ENCODE measurements around the gene ARID5A.

The ARID5A gene

DNA sequence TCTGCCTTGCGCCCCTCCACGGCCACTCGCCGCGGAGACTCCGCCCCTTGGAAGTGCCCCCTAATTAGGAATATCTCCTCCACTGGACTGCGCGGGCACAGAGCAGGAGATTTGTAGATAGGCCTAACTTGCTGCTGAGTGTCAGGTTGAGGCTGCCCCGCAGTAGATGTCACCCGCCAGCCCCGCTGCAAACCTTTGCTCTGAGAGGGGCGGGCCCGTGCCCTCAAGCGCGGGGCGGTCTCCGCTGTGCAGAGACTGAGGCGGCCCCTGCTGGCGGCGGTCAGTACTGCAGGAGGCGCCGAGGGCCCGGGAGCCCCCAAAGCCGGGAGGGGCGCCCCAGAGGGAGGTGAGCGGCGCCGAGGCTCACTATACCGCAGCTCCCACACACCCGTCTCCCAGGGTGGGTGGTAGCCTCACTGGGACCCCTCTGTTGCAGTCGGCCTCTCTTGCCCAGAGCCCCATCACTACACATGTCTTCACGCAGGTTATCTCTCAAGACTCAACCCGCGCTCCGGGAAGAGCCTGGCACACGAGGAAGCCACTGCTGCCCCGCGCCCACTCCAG, 28.5 kb upstream of the ARID5A start:
- no peak for DNase-seq

DNA sequence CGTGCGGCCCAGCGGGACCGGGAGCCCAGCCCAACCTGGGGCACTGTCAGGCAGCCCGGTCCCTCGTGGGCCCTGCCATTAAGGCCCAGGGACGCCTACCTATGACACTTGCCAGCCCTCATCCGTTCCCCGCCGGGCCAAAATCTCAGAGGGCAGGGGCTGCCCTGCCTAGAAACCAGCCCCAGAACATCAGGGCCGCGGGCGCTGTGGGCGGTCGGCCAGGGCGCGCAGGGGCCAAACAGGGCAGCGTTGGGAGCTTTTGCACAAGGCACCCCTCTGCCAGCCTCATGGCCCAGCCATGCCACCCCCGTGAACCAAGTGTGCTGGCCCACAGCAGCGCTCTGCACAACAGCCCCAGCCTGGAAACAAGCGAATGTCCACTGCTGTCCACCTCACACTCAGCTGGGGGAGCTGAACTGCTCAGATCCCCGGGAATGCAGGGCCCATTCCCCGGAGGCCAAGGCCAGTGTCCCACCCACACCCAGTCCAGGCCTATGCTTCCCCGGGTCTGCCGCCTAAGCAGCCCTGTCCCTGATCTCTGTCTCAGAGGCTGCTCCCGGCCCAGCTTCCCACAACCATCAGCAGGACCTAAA, 27.9 kb upstream of the ARID5A start:
- DNase-seq = no peak

DNA sequence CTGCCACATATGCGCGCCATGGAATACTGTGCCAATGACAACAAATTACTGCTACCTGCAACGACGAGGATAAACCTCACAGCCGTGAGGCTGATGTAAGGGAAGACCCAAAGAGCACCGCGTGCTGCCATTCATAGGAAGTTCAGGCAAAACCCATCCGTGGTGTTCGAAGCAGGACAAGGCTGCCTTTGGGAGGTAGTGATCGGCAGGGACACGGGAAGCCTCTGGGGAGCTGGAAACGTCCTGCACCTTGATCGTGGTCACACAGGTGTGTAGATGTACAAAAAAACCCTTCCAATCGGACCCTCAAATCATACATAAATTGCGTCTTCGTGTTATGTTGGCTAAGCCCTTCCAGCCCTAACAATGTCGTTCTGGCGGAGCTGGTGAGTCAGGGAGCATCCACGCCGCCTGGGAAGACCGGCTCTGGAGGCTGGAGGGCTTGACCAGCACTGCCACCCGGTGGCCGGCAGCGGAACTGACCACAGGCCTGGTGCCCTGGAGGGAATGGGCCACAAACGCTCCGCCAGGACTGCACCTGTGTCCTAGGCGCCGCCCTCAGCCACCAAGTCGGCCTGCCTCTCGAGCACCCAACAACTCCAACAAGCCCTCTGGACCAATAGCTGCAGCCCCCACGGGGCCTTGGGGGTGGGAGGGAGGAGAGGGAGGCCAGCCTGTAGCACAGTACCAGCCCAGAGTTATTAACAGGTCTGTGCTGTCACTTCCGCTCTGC, 27.3 kb upstream of the ARID5A start:
- peak; percentile 79 for DNase-seq

DNA sequence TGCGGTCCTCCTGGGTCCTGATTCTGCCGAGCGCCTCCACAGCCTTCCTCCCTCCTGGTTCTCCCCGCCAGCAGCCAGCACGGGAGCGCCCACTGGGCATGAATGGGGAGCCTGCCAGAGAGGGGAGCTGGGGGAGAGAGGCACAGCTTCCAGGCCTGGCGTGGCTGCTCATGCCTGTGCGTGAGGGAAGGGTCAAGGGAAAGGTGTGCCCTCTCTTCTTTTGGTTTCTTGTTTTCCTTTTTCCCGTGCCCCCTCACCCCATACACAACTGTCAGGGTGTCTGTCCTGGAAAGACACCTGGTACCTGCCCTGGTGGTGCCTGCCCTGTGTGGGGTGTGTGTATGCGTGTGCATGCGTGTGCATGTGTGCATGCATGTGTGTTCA, 26.7 kb upstream of the ARID5A start:
- DNase-seq = no peak

DNA sequence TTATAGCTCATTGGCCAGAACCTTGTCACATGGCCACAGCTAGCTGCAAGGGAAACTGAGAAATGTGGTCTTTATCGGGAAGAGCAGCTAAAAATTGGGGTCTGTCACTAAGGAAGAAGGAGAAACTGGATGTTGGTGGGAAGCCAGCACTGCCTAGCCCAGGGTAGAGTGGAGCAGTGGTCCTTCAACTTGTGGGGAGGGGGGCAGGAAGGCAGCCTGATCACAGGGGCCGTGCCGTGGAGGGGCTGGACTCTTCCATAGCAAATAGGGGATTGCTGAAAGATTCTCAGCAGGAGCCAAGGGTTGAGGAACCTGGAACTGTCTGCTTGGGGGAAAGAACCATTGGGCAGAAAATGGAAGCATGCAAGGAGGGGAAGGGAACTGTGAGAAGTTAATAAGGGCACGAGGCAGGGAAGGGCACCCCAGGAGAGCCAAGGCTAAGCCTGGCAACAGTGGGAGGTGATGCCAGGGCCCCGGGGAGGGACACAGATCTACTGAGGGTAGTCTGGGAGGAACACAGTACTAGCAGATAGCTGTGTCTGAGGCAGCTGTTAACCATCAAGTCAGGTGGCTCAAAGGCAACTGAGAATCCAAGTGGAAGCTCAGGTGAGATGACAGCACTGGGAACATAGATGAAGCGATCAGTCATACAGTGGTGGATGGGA, 25.5 kb upstream of the ARID5A start:
- DNase-seq = no peak

DNA sequence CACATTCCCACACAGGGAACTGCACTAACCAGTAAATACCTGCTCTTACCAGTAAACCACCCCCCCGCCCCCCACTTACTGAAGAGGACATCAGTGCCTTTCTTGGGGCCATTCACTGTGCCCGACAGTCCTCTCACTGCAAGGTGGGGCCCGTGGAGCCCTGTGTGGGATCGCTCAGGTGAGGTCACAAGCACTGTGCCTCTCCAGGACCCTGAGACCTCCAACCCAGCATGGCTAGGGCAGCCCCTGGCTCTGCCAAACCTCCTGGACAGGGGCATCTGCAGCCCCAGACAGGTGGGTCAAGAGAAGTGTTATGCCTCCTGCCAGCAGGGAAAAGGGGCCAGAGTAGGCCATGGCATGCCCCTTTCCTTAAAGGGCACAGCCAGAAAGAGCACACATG, 24.7 kb upstream of the ARID5A start:
- no peak for DNase-seq

DNA sequence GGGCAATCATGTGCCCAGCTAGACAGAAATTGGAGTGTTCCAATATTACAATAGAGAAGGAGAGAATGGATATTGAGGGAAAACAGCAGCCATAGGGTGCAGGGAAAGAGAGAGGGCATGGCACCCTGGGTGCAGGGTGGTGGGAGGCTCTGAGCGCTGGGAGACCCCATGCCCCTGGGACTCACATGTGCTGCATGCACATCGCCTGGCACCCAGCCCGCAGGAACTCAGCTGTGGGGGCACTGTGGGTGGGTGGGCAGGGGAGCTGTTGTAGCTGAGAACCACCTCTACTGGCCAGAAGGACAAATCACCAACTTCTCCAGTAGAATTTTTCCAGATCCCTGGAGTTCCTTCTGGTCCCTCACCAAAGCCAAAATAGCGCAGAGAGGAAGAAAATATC, 24.2 kb upstream of the ARID5A start:
- DNase-seq = no peak

DNA sequence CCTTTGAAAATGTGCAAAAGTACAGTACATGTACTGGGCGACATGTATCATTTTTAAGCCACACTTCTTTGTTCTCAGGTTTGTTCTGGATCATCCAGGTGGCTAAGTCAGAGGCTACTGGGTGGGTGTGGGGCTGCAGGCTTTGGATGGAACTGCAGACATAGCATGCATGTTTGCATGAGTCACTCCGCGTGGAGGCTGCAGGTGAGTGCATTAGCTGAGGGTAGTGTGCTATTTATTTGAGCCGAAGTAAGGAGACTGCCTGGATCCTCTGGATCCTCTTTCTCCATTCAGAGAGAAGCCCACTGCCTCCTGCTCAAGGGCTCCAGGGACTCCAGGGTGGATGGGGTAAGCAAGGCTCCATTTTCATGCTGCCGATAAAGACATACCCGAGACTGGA, 22.0 kb upstream of the ARID5A start:
- DNase-seq = no peak

DNA sequence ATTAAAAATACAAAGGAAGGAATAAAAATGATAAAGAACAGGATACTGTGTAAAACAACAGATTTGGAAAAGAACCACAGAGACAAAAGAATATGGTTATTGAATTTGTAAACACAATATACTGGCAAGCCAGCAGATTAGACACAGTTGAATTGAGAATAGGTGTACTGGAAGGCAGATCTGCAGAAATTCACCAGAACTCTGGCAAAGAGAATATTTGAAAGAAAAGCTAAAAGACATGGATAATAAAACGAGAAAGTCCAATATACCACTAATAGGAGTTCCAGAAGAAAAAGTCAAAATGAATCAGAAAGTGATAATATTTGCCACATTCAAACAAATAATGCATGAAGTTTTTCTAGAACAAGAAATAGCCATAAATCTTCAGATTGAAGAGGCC, 19.5 kb upstream of the ARID5A start:
- DNase-seq = no peak

DNA sequence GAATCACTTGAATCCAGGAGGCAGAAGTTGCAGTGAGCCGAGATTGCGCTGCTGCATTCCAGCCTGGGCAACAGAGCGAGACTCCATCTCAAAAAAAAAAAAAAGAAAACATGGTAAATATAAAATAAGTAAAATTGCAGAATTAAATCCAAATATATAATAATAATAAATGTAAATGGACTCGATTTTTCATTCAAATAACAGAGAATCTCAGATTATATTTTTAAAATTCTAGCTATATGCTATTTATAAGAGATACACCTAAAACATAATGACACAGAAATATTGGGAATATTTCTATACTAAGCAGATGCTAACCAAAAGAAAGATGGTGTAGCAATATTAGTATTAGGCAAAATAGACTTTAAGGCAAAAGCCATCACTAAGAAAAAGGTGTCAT, 16.3 kb upstream of the ARID5A start:
- DNase-seq = no peak

DNA sequence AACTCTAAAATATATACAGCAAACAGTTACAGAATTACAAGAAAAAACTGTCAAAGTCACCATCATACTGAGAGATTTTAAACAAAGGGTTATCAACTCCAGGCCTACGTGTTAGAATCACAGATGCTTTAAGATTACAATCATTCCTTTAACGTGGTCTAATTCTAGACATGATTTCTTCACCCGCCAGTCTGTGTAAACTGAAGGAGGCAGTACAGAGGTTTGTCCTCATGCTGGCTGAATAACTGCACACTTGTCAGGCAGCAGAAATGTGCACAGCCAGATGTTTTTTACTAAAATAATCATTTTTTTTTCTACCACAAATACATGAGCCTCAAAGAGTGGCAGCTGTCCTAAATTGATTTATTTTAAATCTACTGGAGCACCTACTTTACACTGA, 15.9 kb upstream of the ARID5A start:
- DNase-seq = no peak

DNA sequence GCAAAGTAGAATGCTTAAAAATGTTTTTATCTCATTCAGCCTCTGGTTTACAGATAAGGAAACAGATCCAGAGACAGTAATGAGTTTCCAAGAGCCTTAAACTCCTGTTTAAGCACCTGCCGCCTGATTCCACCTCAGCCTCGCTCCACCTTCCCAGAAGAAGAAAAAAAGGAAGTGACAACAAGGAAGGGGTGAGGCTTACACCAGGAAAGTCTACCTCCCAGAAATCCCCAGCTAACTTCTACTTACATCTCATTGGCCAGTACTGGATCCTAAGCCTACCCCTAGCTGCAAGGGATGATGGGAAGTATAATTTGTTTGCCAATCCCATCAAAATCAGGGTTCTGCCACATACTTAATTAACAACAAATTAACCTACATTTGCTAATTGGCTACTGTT, 15.3 kb upstream of the ARID5A start:
- DNase-seq = no peak

DNA sequence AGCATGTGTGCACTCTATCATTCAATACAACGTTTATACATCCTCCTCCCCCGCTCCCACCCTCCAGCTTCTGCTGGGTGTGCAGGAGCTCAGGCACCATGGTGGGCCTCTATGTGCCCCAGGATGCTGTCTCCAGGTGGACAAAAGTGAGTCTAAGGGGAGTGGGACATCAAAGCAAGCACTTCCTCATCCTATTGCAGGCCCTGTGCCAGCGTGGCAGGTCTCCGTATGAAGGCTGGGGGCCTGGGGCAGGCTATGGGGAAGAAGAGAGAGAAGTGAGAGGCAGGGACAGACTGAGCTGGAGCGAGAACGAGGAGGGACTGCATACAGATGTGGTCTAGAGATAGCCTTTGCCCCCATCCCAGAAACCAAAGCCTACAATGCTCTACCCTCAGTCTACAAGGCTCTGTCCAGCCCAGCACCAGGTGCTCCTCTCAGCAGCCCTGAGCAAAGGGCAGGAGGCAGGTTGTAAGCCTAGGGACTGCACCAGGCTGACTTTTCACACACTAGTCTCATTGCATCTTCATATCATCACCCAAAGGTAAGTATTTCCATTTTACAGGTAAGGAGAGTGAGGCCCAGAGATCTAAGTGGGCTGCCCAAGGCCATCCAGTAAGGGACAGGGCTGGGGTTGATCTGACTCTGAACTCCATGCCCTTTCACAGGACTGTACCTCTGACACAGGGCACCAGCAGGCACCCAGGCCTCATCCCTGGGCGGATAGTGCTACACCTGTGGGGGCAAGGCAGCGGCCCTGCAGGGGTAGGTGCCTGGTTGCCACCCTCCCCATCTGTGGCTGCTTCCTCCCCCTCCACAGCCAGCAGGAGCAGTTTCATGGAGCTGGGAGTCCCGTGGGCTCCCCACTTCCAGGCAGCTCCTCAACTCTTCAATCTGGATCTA, 14.0 kb upstream of the ARID5A start:
- DNase-seq = no peak

DNA sequence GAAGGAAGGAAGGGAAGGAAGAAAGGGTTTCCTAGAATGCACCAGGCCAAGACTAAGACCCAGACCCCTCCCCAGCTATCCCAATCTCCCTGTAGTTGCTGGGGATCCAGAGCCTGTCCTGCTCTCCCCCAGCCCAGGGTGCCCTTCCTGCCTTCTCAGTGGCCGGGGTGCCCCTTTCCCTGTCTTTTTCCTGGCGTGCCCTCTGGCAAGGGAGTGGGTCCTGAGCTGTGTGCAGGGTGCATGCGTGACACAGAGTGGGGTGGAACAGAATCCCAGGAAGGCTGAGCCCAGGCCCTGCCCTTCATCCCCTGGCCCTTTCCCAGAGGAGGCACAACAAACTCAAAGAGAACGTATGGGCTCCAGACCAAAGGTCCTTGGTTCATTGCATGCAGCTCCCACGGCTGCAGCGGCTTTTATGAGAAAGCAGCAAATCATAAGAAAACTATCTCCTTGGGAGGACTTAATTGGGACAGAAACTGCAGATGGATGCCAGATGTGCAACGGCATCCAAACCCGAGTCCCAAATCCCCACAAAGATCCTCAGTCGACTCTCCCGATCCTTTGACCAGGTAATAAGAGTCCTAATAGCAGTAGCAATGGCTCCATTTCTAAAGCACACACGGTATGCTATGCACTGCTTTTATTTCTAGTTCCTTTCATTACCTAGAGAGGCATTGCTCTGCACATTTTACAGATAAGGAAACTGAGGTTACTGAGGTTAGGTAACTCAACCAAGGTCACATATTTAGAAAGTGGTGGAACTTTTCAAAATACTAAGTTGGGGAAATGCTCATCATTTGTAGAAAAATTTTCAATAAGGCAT, 12.7 kb upstream of the ARID5A start:
- DNase-seq = no peak

DNA sequence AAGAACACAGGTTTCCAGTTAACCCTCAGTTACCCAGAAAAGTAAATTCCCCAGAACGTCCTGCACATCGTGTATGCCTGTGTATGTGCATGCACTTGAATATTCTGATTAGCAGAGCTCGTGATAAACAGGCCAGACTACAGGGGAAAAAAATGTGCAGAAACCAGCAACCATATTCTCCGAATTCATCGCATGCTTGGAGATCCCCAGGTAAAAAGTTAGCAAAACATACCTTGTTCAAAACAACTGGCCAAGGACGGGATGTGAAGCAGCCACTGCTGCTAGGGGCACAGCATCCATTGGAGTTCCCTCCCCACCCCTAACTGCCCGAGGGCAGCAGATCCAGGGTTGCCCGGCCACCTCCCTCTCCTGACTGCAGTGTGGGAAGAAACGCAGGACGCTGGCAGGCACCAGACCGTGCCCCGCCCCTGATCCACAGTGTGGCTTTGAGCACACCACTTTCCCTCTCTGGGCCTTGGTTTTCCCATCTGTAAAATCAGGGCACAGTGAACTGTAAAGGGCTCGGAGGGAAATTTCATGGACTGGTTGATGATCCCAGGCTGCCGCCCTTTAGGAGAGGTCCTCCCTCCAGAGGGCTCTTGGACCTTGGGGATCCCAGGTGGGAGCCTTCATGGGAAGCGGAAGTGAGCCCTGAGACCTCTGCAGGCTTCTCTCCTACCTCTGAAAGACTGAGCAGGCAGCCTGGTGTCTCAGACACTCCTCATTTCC, 11.9 kb upstream of the ARID5A start:
- DNase-seq = no peak

DNA sequence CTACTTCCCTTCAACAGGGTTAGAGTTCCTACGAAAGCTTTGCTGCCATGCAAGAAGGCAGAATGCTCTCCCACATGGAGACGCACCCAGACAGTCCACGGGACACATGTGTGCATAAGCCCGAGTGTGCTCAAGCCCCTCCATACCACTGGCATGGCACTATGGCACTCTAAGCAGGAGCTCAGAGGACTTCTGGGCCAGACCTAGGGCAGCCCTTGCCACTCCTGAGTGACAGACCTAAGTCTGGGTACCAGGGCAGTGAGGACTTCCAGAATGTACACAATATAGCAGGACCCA, 11.4 kb upstream of the ARID5A start:
- DNase-seq = no peak

DNA sequence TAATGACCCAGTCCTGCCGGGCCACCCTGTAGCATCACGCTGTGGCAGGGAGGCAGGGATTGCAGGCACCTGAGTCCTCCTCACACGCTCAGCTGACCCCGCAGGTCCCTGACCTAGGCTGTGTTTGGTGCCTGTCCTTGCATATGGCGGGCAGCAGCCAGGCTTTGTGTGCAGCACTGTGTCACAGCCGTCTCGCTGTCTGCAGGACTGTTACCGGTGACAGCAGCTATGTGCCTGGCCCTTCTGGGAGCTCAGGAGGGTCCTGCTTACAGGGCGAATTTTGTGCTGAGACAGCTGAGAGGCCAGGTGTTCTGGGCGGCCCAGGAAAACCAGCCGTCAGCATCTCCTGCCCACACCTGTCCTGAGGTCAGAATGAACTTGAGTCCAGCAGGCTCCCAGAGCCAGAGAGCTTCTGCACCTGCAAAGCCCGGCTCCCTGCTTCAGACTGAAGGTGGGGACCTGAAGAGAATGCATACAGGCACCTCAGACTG, 10.4 kb upstream of the ARID5A start:
- peak; percentile 20 for DNase-seq

DNA sequence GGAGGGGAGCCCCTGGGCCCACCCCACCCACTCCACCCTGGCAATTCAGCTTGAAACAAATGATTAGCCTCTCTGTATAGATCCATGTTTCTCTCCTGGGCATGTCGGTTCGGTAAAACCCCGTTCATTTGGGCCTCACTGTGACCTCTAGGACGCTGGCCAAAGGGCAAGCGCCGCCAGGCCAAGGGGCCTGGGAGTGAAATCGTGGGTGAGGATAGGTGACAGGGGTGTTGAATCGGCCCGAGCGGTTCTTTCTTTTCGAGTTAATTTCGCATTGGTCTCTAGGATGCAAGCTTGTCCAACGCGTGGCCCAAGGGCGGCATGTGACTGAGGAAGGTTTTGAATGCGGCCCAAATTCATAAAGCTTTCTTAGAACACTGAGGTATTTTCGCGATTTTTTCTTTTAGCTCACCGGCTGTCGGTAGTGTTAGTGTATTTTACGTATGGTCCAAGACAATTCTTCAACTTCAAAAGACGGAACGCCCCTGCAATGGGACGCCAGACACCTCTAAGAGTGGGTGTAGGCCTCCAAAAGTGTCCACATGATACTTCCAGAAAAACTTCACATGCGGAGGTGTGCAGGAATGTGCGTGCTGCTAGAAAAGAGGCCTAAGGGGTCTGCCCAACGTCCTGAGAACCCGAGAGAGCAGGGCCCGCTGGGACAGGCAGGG, 9.8 kb upstream of the ARID5A start:
- no peak for DNase-seq

DNA sequence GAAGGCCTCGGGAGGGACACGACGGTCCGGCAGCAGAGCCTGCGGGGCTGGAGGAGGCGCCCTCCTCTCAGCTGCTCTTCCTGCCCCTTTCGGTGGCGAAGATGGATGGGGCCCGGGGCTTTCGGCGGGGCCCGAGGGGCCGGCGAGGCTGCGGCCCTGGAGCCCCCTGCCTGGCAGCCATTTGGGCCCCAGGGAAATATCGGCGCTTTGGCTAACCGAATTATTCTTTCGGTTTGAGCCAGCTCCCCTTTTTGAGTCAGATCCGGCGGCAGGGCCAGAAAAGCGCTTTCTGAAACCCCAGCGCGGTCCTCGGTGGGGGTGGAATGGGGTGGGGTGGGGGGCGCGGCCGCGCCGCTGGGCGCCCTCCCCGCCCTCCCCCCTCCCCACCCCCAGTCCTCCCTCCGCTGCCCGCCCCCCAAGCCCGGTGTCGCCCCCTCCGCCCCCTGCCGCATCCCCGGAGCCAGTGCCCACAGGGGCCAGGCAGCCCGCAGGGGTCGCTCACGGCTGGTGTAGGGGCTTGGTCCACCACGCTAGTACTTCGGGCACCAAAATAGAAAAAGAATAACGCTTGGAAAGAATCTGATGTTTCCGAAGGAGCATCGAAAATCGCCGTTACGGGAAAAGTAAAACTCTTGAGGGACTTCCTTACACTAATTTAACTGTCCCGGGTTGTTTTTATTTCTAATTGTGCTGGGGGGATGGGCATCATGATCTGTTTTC, 9.1 kb upstream of the ARID5A start:
- DNase-seq = no peak

DNA sequence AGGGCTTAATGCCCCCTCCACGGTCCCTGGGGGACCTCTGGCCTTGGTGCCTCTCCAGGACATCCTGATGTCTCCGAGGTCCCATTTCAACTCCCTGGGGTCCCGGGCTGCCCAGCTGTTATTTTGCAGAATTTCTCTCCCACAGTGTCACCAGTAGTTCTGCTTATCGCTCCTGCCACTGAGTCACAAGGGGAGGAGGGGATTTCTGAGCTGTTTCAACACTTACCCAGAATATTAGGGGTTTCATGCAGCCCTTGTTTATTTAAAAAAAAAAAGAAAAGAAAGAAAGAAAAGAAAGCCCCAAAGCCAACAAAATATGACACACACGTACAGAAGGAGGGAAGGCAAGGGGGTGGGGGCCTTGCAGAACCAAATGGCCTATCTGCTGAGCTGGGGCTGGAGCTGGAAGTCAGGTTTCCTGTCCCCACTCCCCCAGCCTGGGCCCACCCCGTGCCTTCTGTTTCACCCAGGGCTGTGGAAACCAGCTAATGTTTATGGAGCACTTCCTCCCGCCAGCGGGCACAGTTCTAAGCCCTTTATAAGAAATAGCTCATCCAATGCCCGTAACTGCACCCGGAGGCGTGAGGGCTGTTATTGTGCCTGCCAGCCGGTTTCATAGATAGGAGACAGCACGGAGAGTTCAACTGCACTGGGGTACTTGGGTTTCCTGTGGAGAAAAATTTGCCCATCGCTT, 8.4 kb upstream of the ARID5A start:
- no peak for DNase-seq

Data from DMS79 treated with DMSO at 0.1 percent for 48 hours (cell line).